Measurements from ENCODE around the gene FBXO44. TPM values are rescaled to one million over a fixed set of nuclear protein-coding genes. Genes with fewer than 3 reads are reported as not detected.

Gene FBXO44
- total RNA-seq, 1 experiment from 2014 or later, result 34.9 TPM

DNA sequence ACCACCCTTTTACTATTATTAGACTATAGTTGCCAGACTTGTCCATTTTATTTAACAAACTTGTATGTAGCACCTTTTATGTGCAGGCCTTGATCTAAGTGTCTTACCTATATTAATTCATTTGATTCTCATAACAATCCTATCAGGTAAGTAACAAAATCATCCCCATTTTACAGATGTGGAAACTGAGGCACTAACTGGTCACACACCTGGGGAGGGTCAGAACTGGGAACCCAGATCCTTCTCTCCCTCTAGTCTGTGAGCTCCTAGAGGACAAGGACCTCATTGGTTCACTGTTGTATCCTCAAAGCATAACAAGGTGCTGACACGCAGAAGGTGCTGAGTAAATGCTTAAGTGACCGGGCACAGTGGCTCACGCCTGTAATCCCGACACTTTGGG is 15.3 kb upstream of the FBXO44 start (continued):
- TF ChIP-seq, protein P1, sequence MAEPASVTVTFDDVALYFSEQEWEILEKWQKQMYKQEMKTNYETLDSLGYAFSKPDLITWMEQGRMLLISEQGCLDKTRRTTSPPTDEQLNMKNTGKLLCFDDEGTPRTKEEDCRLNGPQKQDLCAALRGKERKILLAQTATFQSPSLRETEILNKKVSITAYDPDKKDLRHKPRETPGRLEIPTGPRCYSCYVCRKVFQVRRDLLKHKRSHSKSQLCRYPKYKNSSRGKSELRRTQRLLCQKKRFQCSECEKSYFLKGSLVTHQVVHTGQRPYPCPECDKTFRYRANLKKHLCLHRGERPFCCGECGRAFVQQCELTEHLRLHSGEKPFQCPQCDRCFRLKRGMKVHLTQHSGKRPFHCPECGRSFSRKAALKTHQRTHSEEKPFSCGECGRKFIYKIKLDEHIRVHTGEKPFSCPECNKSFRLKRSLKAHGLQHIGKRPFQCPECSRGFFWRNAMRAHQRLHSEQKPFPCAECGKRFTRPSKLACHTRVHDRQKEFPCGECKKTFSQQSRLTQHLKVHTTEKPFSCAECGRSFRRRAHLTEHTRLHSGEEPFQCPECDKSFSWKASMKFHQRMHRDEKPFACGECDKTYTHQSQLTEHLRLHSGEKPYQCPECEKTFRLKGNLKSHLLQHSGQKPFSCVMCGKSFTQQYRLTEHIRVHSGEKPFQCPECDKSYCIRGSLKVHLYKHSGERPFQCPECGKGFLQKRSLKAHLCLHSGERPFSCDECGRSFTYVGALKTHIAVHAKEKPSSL (CRISPR knock-in tag; conservative IDR thresholded peaks at IDR 0.05), result no peak
- TF ChIP-seq, protein P2, sequence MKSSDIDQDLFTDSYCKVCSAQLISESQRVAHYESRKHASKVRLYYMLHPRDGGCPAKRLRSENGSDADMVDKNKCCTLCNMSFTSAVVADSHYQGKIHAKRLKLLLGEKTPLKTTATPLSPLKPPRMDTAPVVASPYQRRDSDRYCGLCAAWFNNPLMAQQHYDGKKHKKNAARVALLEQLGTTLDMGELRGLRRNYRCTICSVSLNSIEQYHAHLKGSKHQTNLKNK (CRISPR knock-in tag; IDR thresholded peaks at IDR 0.05), result no peak
- TF ChIP-seq SMAD3 (CRISPR knock-in tag; IDR thresholded peaks at IDR 0.05; ENCODE audit: borderline replicate concordance), result no peak

DNA sequence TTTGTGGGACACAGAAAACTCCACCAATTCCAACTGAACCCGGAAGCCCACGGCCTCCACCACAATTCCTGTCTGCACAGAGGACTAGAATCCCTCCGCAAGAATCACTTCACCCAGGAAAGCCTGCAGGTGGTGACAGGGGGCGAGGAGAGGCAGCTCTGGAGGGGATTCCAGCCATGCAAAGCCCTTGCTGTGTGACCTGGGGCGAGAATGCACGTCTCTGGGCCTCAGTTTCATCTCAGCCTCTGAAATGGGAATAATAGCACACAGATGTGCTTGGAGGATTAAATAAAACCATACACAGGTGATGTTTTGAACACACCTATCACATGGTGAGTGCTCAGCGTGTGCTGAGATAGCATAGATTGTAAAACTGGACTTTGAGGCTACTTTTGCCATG is 14.6 kb upstream of the FBXO44 start:
- no peaks in the 10 kb centered on the region for H3K9me3 Mint-ChIP-seq
- ATAC-seq, result no peak
- CTCF ChIA-PET, result interaction anchor here (2.2 kb wide), 1 partner anchor 25 kb away, joined by 7 read pairs; the partner anchor contains the start of gene FBXO6
- H3K36me3 Mint-ChIP-seq, result no peaks in the 10 kb centered on the region
- POLR2A ChIA-PET, result interaction anchor here (0.7 kb wide), 1 partner anchor 103 kb away, joined by 3 read pairs; no protein-coding TSS in a partner anchor
- TF ChIP-seq NR2C2 (CRISPR knock-in tag; IDR thresholded peaks at IDR 0.05) (no peak), JAZF1 (CRISPR knock-in tag; IDR thresholded peaks at IDR 0.05) (no peak), ZNF396 (CRISPR knock-in tag; IDR thresholded peaks at IDR 0.05; ENCODE audit: borderline replicate concordance) (no peak), ZNF121 (CRISPR knock-in tag; IDR thresholded peaks at IDR 0.05) (no peak), MYBL2 (CRISPR knock-in tag; IDR thresholded peaks at IDR 0.05) (no peak)
- TF ChIP-seq, protein P3, sequence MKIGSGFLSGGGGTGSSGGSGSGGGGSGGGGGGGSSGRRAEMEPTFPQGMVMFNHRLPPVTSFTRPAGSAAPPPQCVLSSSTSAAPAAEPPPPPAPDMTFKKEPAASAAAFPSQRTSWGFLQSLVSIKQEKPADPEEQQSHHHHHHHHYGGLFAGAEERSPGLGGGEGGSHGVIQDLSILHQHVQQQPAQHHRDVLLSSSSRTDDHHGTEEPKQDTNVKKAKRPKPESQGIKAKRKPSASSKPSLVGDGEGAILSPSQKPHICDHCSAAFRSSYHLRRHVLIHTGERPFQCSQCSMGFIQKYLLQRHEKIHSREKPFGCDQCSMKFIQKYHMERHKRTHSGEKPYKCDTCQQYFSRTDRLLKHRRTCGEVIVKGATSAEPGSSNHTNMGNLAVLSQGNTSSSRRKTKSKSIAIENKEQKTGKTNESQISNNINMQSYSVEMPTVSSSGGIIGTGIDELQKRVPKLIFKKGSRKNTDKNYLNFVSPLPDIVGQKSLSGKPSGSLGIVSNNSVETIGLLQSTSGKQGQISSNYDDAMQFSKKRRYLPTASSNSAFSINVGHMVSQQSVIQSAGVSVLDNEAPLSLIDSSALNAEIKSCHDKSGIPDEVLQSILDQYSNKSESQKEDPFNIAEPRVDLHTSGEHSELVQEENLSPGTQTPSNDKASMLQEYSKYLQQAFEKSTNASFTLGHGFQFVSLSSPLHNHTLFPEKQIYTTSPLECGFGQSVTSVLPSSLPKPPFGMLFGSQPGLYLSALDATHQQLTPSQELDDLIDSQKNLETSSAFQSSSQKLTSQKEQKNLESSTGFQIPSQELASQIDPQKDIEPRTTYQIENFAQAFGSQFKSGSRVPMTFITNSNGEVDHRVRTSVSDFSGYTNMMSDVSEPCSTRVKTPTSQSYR (CRISPR knock-in tag; IDR thresholded peaks at IDR 0.05), result no peak
- no peak overlapping the region for H3K27ac Mint-ChIP-seq
- H3K4me1 Mint-ChIP-seq, result no peaks in the 10 kb centered on the region
- H3K27me3 Mint-ChIP-seq (ENCODE audit: low read depth), result no peaks in the 10 kb centered on the region
- no peak overlapping the region for H3K4me3 Mint-ChIP-seq
- no peak for DNase-seq (ENCODE audit: low spot score)

DNA sequence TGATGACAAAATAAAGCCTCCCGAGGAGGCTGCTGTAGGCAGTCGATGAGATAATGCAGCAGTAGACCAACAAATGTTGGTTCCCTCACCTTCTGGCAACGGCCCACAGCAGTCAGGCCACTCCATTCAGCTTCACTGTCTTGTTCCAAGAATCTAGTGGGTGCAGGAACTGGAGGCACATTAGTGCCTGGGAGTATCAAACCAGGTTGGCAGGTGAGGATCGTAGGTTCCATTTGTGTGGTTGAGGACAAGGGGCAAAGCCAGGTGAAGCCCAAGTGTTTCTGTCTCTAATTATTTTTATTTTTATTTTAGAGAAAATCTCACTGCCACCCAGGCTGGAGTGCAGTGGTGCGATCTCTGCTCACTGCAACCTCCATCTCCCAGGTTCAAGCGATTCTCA is 13.7 kb upstream of the FBXO44 start:
- POLR2A ChIA-PET, result no interaction called here
- ATAC-seq (no peak), DNase-seq (ENCODE audit: low spot score) (no peak)
- no peaks in the 10 kb centered on the region for H3K9me3 Mint-ChIP-seq
- no peaks in the 10 kb centered on the region for H3K27me3 Mint-ChIP-seq (ENCODE audit: low read depth)
- no peak overlapping the region for H3K27ac Mint-ChIP-seq
- no peaks in the 10 kb centered on the region for H3K4me1 Mint-ChIP-seq
- H3K36me3 Mint-ChIP-seq, result no peaks in the 10 kb centered on the region
- H3K4me3 Mint-ChIP-seq, result no peak overlapping the region
- CTCF ChIA-PET, result interaction anchor here (0.8 to 2.3 kb wide), 7 partner anchors 10 to 320 kb away, joined by 3 to 12 read pairs (median 6); partner anchors contain the start of genes FBXO44 and FBXO6
- TF ChIP-seq, protein P4, sequence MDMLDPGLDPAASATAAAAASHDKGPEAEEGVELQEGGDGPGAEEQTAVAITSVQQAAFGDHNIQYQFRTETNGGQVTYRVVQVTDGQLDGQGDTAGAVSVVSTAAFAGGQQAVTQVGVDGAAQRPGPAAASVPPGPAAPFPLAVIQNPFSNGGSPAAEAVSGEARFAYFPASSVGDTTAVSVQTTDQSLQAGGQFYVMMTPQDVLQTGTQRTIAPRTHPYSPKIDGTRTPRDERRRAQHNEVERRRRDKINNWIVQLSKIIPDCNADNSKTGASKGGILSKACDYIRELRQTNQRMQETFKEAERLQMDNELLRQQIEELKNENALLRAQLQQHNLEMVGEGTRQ (CRISPR knock-in tag; IDR thresholded peaks at IDR 0.05), result no peak
- TF ChIP-seq, protein P5, sequence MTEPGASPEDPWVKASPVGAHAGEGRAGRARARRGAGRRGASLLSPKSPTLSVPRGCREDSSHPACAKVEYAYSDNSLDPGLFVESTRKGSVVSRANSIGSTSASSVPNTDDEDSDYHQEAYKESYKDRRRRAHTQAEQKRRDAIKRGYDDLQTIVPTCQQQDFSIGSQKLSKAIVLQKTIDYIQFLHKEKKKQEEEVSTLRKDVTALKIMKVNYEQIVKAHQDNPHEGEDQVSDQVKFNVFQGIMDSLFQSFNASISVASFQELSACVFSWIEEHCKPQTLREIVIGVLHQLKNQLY (CRISPR knock-in tag; IDR thresholded peaks at IDR 0.05), result no peak
- TF ChIP-seq, protein P1 (CRISPR knock-in tag; conservative IDR thresholded peaks at IDR 0.05), result no peak
- TF ChIP-seq, protein P6, sequence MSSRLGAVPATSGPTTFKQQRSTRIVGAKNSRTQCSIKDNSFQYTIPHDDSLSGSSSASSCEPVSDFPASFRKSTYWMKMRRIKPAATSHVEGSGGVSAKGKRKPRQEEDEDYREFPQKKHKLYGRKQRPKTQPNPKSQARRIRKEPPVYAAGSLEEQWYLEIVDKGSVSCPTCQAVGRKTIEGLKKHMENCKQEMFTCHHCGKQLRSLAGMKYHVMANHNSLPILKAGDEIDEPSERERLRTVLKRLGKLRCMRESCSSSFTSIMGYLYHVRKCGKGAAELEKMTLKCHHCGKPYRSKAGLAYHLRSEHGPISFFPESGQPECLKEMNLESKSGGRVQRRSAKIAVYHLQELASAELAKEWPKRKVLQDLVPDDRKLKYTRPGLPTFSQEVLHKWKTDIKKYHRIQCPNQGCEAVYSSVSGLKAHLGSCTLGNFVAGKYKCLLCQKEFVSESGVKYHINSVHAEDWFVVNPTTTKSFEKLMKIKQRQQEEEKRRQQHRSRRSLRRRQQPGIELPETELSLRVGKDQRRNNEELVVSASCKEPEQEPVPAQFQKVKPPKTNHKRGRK (CRISPR knock-in tag; IDR thresholded peaks at IDR 0.05; ENCODE audit: borderline replicate concordance), result no peak
- TF ChIP-seq, protein P7, sequence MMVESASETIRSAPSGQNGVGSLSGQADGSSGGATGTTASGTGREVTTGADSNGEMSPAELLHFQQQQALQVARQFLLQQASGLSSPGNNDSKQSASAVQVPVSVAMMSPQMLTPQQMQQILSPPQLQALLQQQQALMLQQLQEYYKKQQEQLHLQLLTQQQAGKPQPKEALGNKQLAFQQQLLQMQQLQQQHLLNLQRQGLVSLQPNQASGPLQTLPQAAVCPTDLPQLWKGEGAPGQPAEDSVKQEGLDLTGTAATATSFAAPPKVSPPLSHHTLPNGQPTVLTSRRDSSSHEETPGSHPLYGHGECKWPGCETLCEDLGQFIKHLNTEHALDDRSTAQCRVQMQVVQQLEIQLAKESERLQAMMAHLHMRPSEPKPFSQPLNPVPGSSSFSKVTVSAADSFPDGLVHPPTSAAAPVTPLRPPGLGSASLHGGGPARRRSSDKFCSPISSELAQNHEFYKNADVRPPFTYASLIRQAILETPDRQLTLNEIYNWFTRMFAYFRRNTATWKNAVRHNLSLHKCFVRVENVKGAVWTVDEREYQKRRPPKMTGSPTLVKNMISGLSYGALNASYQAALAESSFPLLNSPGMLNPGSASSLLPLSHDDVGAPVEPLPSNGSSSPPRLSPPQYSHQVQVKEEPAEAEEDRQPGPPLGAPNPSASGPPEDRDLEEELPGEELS (CRISPR knock-in tag; IDR thresholded peaks at IDR 0.05), result no peak
- TF ChIP-seq ZNF232 (CRISPR knock-in tag; IDR thresholded peaks at IDR 0.05) (no peak), NFYB (CRISPR knock-in tag; conservative IDR thresholded peaks at IDR 0.05; ENCODE audit: low read depth) (no peak), TEAD1 (CRISPR knock-in tag; IDR thresholded peaks at IDR 0.05) (no peak), SOX15 (CRISPR knock-in tag; IDR thresholded peaks at IDR 0.05) (no peak)
- TF ChIP-seq, protein P8, sequence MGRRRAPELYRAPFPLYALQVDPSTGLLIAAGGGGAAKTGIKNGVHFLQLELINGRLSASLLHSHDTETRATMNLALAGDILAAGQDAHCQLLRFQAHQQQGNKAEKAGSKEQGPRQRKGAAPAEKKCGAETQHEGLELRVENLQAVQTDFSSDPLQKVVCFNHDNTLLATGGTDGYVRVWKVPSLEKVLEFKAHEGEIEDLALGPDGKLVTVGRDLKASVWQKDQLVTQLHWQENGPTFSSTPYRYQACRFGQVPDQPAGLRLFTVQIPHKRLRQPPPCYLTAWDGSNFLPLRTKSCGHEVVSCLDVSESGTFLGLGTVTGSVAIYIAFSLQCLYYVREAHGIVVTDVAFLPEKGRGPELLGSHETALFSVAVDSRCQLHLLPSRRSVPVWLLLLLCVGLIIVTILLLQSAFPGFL (CRISPR knock-in tag; IDR thresholded peaks at IDR 0.05; ENCODE audit: borderline replicate concordance), result no peak

Data from WTC11 (cell line).